ENCODE measurements around the gene BSDC1.
"Not testable (repeated sequence)": the region's sequence is repeated elsewhere in the genome, so short reads cannot be mapped to it uniquely, and the experiment has no call there.

The BSDC1 gene

GRCh38 chr1:32394141-32394889 lies at the start of gene BSDC1:
BSDC1 (minus strand) TSS chr1:32394441; CDS start chr1:32394414, 27 bp downstream.
- peak; percentile 100 for DNase-seq

- not testable (repeated sequence) for DNase-seq
Observed at GRCh38 chr1:32441467-32441866, 47.2 kb upstream of the BSDC1 start.

- not testable (repeated sequence) for DNase-seq
Observed at GRCh38 chr1:32438777-32439176, 44.5 kb upstream of the BSDC1 start.

- DNase-seq, result no peak
Observed at GRCh38 chr1:32438136-32438535, 43.9 kb upstream of the BSDC1 start.

GRCh38 chr1:32431736-32432400 lies 37.6 kb upstream of the BSDC1 start:
- DNase-seq, result no peak

GRCh38 chr1:32427264-32427963 lies 33.2 kb upstream of the BSDC1 start:
- DNase-seq, result no peak

- DNase-seq, result peak; percentile 71
Observed at GRCh38 chr1:32426489-32427255, 32.4 kb upstream of the BSDC1 start.

- DNase-seq, result no peak
Observed at GRCh38 chr1:32421775-32422174, 27.5 kb upstream of the BSDC1 start.

GRCh38 chr1:32414186-32414886 lies 20.1 kb upstream of the BSDC1 start:
- DNase-seq, result no peak

- DNase-seq, result peak; percentile 47
Observed at GRCh38 chr1:32413507-32414185, 19.4 kb upstream of the BSDC1 start.

- DNase-seq, result no peak
Observed at GRCh38 chr1:32411261-32411660, 17.0 kb upstream of the BSDC1 start.

GRCh38 chr1:32406629-32407111 lies 12.4 kb upstream of the BSDC1 start:
- DNase-seq, result no peak

GRCh38 chr1:32405672-32406467 lies 11.6 kb upstream of the BSDC1 start:
- DNase-seq, result no peak

- no peak for DNase-seq
Observed at GRCh38 chr1:32404946-32405345, 10.7 kb upstream of the BSDC1 start.

GRCh38 chr1:32400876-32401631 lies 6.8 kb upstream of the BSDC1 start:
- DNase-seq, result peak; percentile 72

- DNase-seq, result no peak
Observed at GRCh38 chr1:32399843-32400242, 5.6 kb upstream of the BSDC1 start.

GRCh38 chr1:32398401-32398800 lies 4.2 kb upstream of the BSDC1 start:
- no peak for DNase-seq

- not testable (repeated sequence) for DNase-seq
Observed at GRCh38 chr1:32396524-32396923, 2.3 kb upstream of the BSDC1 start.

GRCh38 chr1:32394890-32395432 lies 720 bp upstream of the BSDC1 start:
- peak; percentile 69 for DNase-seq

- DNase-seq, result no peak
Observed at GRCh38 chr1:32393832-32394140, 455 bp downstream of the BSDC1 start.

Data from NCI-H1092 treated with DMSO at 0.1 percent for 48 hours (cell line).